DOHH2 (cell line): ENCODE results near the gene PRDM10.
"Not testable (repeated sequence)": the region's sequence is repeated elsewhere in the genome, so short reads cannot be mapped to it uniquely, and the experiment has no call there.

Experiments used
- H3F3A ChIP-seq: fragments of 200-600 bp; sonication (generic), shearing (Covaris generic); 2 replicates; pipeline ENCODE4 v1.6.0; 2016; ENCODE audit warnings: antibody characterized with exemption, mild to moderate bottlenecking; ENCODE audit not compliant: control insufficient read depth, insufficient read depth
- H3K27ac ChIP-seq: fragments of 200-600 bp; sonication (generic); 2 replicates; pipeline ENCODE4 v1.5.1; 2014; ENCODE audit warnings: low read depth, mild to moderate bottlenecking, low read length, moderate library complexity
- H3K27me3 ChIP-seq: fragments of 200-600 bp; sonication (generic); 2 replicates; pipeline ENCODE4 v1.6.1; 2014; ENCODE audit warnings: mild to moderate bottlenecking, low read length, mixed read lengths; ENCODE audit not compliant: control insufficient read depth
- H3K36me3 ChIP-seq: fragments of 200-600 bp; sonication (generic); 2 replicates; pipeline ENCODE4 v1.6.1; 2014; ENCODE audit warnings: mild to moderate bottlenecking, low read length, moderate library complexity, mixed read lengths; ENCODE audit not compliant: control insufficient read depth
- H3K4me1 ChIP-seq: fragments of 200-600 bp; sonication (generic); 2 replicates; pipeline ENCODE4 v1.6.1; 2014; ENCODE audit warnings: mild to moderate bottlenecking, low read length, mixed read lengths; ENCODE audit not compliant: control insufficient read depth
- H3K4me2 ChIP-seq: fragments of 200-600 bp; sonication (generic); 2 replicates; pipeline ENCODE4 v1.6.0; 2014; ENCODE audit warnings: mild to moderate bottlenecking, low read length, moderate library complexity
- H3K4me3 ChIP-seq: fragments of 200-600 bp; sonication (generic); 2 replicates; pipeline ENCODE4 v1.5.1; 2014; ENCODE audit warnings: mild to moderate bottlenecking, low read length, mixed read lengths
- H3K79me2 ChIP-seq: fragments of 200-600 bp; sonication (generic); 2 replicates; pipeline ENCODE4 v1.6.1; 2014; ENCODE audit warnings: mild to moderate bottlenecking, low read length, mixed read lengths; ENCODE audit not compliant: control insufficient read depth
- H3K9me2 ChIP-seq: fragments of 200-600 bp; sonication (generic); replicated peaks from 2 replicates; pipeline ENCODE4 v1.6.1; 2014; ENCODE audit warnings: mild to moderate bottlenecking, low read length, mixed read lengths; ENCODE audit not compliant: control insufficient read depth
- H3K9me3 ChIP-seq: fragments of 200-600 bp; sonication (generic); 2 replicates; pipeline ENCODE4 v1.6.1; 2014; ENCODE audit warnings: antibody characterized with exemption, low read length, mixed read lengths; ENCODE audit not compliant: control insufficient read depth, insufficient read depth
- H4K20me1 ChIP-seq: fragments of 200-600 bp; sonication (generic); 2 replicates; pipeline ENCODE4 v1.6.0; 2014; ENCODE audit warnings: low read depth, mild to moderate bottlenecking, antibody characterized with exemption, low read length, moderate library complexity; ENCODE audit not compliant: control insufficient read depth, insufficient read depth
- EZH2phosphoT487 ChIP-seq: fragments of 200-600 bp; sonication (generic); IDR thresholded peaks from 2 replicates; pipeline ENCODE4 v1.6.1; 2017; ENCODE audit warnings: borderline replicate concordance, mild to moderate bottlenecking, antibody characterized with exemption, low read length, moderate library complexity, mixed read lengths
- TF ChIP-seq, protein P1 (sequence below): fragments of 200-600 bp; sonication (generic); IDR thresholded peaks from one replicate; pipeline ENCODE4 v1.5.1; 2014; ENCODE audit warnings: antibody characterized with exemption, mild to moderate bottlenecking, low read depth, low read length; ENCODE audit not compliant: poor library complexity, severe bottlenecking

PRDM10 gene

GRCh38 chr11:130020323-130020722 is 17.7 kb upstream of the PRDM10 start:
- Histone ChIP-seq H3K4me2 (peak overlapping the region; percentile 71; the same call in 1 of the 2 replicates), H3K4me1 (peaks cover 63% of the 10 kb centered on the region), H3K27ac (0 out of 2 replicates have a peak overlapping the region, but pooled peaks have one; percentile 74), H4K20me1 (no peaks in the 10 kb centered on the region), H3K36me3 (no peaks in the 10 kb centered on the region), H3F3A (peaks cover 6% of the 10 kb centered on the region; the same call in 1 of the 2 replicates), H3K79me2 (no peaks in the 10 kb centered on the region), H3K27me3 (no peaks in the 10 kb centered on the region), H3K4me3 (no peak overlapping the region), H3K9me3 (peaks cover 9% of the 10 kb centered on the region; the same call in 1 of the 2 replicates), H3K9me2 (no peaks in the 10 kb centered on the region)
- TF ChIP-seq EZH2phosphoT487 = no peak
- TF ChIP-seq, protein P1, sequence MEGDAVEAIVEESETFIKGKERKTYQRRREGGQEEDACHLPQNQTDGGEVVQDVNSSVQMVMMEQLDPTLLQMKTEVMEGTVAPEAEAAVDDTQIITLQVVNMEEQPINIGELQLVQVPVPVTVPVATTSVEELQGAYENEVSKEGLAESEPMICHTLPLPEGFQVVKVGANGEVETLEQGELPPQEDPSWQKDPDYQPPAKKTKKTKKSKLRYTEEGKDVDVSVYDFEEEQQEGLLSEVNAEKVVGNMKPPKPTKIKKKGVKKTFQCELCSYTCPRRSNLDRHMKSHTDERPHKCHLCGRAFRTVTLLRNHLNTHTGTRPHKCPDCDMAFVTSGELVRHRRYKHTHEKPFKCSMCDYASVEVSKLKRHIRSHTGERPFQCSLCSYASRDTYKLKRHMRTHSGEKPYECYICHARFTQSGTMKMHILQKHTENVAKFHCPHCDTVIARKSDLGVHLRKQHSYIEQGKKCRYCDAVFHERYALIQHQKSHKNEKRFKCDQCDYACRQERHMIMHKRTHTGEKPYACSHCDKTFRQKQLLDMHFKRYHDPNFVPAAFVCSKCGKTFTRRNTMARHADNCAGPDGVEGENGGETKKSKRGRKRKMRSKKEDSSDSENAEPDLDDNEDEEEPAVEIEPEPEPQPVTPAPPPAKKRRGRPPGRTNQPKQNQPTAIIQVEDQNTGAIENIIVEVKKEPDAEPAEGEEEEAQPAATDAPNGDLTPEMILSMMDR = no peak

- not testable (repeated sequence) for H3F3A ChIP-seq, H3K27ac ChIP-seq, H3K9me2 ChIP-seq, H3K79me2 ChIP-seq, H3K27me3 ChIP-seq, H3K36me3 ChIP-seq, H4K20me1 ChIP-seq, H3K9me3 ChIP-seq, H3K4me2 ChIP-seq, H3K4me3 ChIP-seq
- H3K4me1 ChIP-seq = peaks cover 57% of the 10 kb centered on the region
Observed at GRCh38 chr11:130015846-130016245, 13.2 kb upstream of the PRDM10 start.

DNA sequence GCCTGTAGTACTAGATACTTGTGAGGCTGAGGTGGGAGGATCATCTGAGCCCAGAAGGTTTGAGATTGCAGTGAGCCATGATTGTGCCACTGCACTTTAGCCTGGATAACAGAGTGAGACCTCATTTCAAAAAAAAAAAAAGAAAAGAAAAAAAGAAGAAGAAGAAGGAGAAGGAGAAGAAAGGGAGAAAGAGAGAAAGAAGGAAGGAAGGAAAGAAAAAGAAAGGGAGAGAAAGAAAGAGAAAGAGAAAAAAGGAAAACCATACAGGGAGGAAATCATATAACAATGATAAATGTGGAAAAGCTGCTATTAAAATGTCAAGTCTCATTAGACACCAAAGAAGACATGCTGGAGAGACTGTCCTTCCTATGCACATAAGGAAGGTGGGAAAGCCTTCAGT is 5.7 kb upstream of the PRDM10 start:
- Histone ChIP-seq H3K4me2 (no peak overlapping the region), H3K4me3 (no peak overlapping the region), H3K79me2 (0 out of 2 replicates have a peak, but pooled peaks cover 4% of the 10 kb centered on the region), H3K9me3 (no peaks in the 10 kb centered on the region), H3K36me3 (peaks cover 4% of the 10 kb centered on the region; the same call in 1 of the 2 replicates), H4K20me1 (no peaks in the 10 kb centered on the region), H3K27ac (no peak overlapping the region), H3F3A (peaks cover 19% of the 10 kb centered on the region), H3K9me2 (no peaks in the 10 kb centered on the region), H3K27me3 (no peaks in the 10 kb centered on the region), H3K4me1 (peaks cover 35% of the 10 kb centered on the region)
- no peak for TF ChIP-seq EZH2phosphoT487
- TF ChIP-seq, protein P1 = no peak

DNA sequence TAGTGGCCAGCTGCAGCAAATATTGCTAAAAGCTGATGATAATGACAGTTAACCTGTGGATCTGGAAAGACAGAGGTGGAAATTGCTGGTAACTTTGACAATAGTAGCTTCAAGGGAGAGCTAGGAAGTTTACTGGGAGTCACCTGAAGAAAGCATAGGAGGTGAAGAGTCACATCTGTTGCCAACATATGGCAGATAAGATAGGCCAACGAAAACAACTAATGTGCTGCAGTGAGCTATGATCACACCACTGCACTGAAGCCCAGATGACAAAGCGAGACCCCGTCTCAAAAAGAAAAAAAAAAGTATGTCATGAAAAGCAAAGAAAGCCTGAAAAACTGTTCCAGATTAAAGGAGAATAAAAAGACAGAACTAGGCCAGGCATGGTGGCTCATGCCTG is 4.3 kb upstream of the PRDM10 start:
- H3K9me2 ChIP-seq = no peaks in the 10 kb centered on the region
- H3K4me1 ChIP-seq = peaks cover 33% of the 10 kb centered on the region
- no peak overlapping the region for H3K4me3 ChIP-seq
- peaks cover 15% of the 10 kb centered on the region for H3F3A ChIP-seq
- no peaks in the 10 kb centered on the region for H3K9me3 ChIP-seq
- TF ChIP-seq, protein P1 = no peak
- no peak for TF ChIP-seq EZH2phosphoT487
- peaks cover 4% of the 10 kb centered on the region; the same call in 1 of the 2 replicates for H3K36me3 ChIP-seq
- no peaks in the 10 kb centered on the region for H3K27me3 ChIP-seq
- H3K27ac ChIP-seq = no peak overlapping the region
- H3K79me2 ChIP-seq = peaks cover 4% of the 10 kb centered on the region
- no peak overlapping the region for H3K4me2 ChIP-seq
- no peaks in the 10 kb centered on the region for H4K20me1 ChIP-seq
